Heart left ventricle (tissue), 13 donors: Measurements from ENCODE around the gene RNF141.

Experiments used
- POLR2A ChIP-seq, 2 donors: fragments of 450-650 bp; IDR thresholded peaks; one replicate each; pipeline ENCODE4 v1.6.1; 2017; ENCODE audit warnings: antibody characterized with exemption in 2 of 2, mild to moderate bottlenecking in 2 of 2, moderate library complexity in 2 of 2
- TF ChIP-seq, protein P1 (sequence below), 12 donors: fragments of 200-600 bp; sonication (generic) in 4 of 12; IDR thresholded peaks; one replicate each; pipeline versions ENCODE4 v1.5.0 to v1.8.0; 2018 to 2022; ENCODE audit warnings: antibody characterized with exemption in 12 of 12, mild to moderate bottlenecking in 5 of 12
- donor health status: ischemic (EF 13 %, LVEDD 7.1; RV severe dilation, severe dysfunction).
- donor health status: DM: no; HTN: yes; CAD: no.
- donor health status: DM: no; HTN: no; CAD: no.
- donor health status: ischemic (EF 25% LVEDD 6.9; RV normal size, moderate dysfunction).
- donor health status: ischemic (EF 25% LVEDD 5.7; RV mildly dilated, moderate dysfunction).
- donor health status: ischemic (EF 35%, LVEDD 5.7; RV mildly dilated, moderate dysfunction).
- donor health status: nonischemic (EF 11% LVEDD 7.7; RV severe dilation, severe dysfunction).
- donor health status: DM: yes; HTN: yes; CAD: no.
- donor health status: PGD.
- donor health status: ischemic (EF 29% LVEDD 5.4; RV normal size, mild dysfunction).
- donor health status: nonischemic (EF 23%, LVEDD 6.1; RV moderate dilation, normal function).

DNA sequence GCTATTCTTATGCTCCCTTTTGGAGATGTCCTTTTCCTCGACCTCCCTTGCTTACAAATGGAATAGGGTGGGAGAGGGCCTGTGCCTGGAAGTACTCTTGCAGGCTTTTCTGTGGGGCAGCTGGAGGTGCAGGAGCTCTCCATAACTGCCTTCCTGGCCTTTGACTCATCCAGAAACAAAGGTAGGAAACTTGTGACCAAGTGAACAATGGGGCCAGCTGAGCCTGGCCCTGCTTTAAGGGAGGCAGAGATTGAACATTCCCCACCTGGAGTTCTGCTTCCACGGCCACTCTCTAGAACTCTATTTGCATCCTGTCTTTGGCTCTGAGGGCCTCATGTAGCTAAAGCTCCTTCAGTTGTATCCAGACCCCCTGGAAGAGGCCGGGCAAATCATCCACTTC lies 32.6 kb upstream of the RNF141 start:
- TF ChIP-seq POLR2A (IDR thresholded peaks at IDR 0.05): no peak
- TF ChIP-seq, protein P1, sequence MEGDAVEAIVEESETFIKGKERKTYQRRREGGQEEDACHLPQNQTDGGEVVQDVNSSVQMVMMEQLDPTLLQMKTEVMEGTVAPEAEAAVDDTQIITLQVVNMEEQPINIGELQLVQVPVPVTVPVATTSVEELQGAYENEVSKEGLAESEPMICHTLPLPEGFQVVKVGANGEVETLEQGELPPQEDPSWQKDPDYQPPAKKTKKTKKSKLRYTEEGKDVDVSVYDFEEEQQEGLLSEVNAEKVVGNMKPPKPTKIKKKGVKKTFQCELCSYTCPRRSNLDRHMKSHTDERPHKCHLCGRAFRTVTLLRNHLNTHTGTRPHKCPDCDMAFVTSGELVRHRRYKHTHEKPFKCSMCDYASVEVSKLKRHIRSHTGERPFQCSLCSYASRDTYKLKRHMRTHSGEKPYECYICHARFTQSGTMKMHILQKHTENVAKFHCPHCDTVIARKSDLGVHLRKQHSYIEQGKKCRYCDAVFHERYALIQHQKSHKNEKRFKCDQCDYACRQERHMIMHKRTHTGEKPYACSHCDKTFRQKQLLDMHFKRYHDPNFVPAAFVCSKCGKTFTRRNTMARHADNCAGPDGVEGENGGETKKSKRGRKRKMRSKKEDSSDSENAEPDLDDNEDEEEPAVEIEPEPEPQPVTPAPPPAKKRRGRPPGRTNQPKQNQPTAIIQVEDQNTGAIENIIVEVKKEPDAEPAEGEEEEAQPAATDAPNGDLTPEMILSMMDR (IDR thresholded peaks at IDR 0.05): no peak
